Measurements from ENCODE around the gene ABCA2.

ABCA2 gene

DNA sequence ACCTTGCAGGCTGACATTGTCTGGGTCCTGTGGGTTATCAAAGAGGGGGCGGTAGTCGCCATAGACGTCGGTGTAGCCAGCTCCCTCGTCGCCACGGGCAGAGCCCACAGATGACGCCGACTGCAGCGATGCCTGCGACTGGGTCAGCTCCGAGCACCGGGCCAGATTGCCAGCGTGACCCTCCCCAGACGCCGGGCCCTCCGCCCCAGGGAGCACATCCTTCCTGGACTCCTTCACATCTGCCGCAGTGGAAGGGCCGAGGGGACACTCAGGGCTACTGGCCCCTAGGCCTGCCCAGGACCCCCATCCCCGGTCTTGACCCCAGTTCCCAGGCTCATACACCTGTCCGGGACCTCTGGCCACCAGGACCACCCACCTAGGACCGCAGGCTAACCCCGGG is 13.9 kb downstream of the ABCA2 start:
- TF ChIP-seq, protein P1, sequence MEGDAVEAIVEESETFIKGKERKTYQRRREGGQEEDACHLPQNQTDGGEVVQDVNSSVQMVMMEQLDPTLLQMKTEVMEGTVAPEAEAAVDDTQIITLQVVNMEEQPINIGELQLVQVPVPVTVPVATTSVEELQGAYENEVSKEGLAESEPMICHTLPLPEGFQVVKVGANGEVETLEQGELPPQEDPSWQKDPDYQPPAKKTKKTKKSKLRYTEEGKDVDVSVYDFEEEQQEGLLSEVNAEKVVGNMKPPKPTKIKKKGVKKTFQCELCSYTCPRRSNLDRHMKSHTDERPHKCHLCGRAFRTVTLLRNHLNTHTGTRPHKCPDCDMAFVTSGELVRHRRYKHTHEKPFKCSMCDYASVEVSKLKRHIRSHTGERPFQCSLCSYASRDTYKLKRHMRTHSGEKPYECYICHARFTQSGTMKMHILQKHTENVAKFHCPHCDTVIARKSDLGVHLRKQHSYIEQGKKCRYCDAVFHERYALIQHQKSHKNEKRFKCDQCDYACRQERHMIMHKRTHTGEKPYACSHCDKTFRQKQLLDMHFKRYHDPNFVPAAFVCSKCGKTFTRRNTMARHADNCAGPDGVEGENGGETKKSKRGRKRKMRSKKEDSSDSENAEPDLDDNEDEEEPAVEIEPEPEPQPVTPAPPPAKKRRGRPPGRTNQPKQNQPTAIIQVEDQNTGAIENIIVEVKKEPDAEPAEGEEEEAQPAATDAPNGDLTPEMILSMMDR (IDR thresholded peaks at IDR 0.05; ENCODE audit: insufficient read depth, low read length, poor library complexity, severe bottlenecking) = no peak
- Histone ChIP-seq H3K27me3 (replicated peaks; ENCODE audit: control insufficient read depth, insufficient read depth, low read length) (no peaks in the 10 kb centered on the region), H3K36me3 (ENCODE audit: control insufficient read depth, insufficient read depth, low read length) (no peaks in the 10 kb centered on the region), H3K4me3 (replicated peaks; ENCODE audit: low read depth, low read length) (no peak overlapping the region)
- DNase-seq (ENCODE audit: extremely low read depth, insufficient read length) = no peak

- TF ChIP-seq, protein P1 (IDR thresholded peaks at IDR 0.05; ENCODE audit: insufficient read depth, low read length, poor library complexity, severe bottlenecking) = no peak
- no peak for DNase-seq (ENCODE audit: extremely low read depth, insufficient read length)
- H3K27me3 ChIP-seq (replicated peaks; ENCODE audit: control insufficient read depth, insufficient read depth, low read length) = no peaks in the 10 kb centered on the region
- no peaks in the 10 kb centered on the region for H3K36me3 ChIP-seq (ENCODE audit: control insufficient read depth, insufficient read depth, low read length)
- no peak overlapping the region for H3K4me3 ChIP-seq (replicated peaks; ENCODE audit: low read depth, low read length)
Observed at GRCh38 chr9:137013571-137013940, 14.5 kb downstream of the ABCA2 start.

DNA sequence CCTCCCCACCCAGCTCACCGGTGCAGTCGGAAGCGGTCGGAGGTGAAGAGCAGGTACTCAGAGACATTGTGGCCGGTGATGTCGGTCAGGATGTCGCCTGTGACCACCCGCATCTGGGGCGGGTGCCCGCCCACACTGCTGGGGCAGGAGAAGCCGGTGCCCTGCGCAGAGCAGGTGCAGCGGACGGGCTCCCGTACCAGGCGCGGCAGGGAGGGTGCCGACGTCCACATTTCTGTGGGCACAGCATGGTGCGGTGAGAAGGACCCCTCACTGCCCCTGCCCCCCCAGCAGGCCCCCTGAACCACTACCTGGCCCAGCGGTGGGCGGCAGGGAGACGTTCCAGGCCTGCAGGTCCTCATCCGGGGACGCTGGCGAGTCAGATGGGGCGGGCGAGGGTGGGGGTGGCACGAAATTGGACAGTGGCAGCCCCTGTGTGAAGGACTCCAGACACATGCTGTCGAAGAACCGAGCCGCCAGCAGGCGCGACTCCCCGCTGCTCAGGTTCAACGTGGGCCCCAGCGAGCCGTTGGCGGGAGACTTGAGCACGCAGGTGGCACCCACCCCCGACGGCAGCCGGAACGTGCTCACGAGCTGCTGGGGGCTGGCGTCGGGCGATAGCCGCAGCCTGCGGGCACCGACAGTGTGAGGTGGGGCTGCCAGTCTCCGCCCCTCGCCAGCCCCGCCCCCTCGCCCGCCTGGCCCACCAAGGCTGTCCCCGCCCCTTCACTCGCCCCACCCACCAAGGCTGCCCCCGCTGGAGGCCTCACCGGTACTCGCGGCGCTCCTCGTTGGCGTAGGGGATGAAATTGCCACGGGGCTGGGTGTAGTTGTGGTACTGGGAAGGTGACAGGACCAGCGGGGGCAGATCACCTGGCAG is 15.1 kb downstream of the ABCA2 start:
- H3K4me3 ChIP-seq (replicated peaks; ENCODE audit: low read depth, low read length) = no peak overlapping the region
- H3K36me3 ChIP-seq (ENCODE audit: control insufficient read depth, insufficient read depth, low read length) = no peaks in the 10 kb centered on the region
- no peaks in the 10 kb centered on the region for H3K27me3 ChIP-seq (replicated peaks; ENCODE audit: control insufficient read depth, insufficient read depth, low read length)
- DNase-seq (ENCODE audit: extremely low read depth, insufficient read length) = no peak
- TF ChIP-seq, protein P1 (IDR thresholded peaks at IDR 0.05; ENCODE audit: insufficient read depth, low read length, poor library complexity, severe bottlenecking) = no peak

GRCh38 chr9:137011907-137012675 is 15.9 kb downstream of the ABCA2 start:
- DNase-seq (ENCODE audit: extremely low read depth, insufficient read length) = no peak
- no peaks in the 10 kb centered on the region for H3K36me3 ChIP-seq (ENCODE audit: control insufficient read depth, insufficient read depth, low read length)
- TF ChIP-seq, protein P1 (IDR thresholded peaks at IDR 0.05; ENCODE audit: insufficient read depth, low read length, poor library complexity, severe bottlenecking) = no peak
- no peak overlapping the region for H3K4me3 ChIP-seq (replicated peaks; ENCODE audit: low read depth, low read length)
- no peaks in the 10 kb centered on the region for H3K27me3 ChIP-seq (replicated peaks; ENCODE audit: control insufficient read depth, insufficient read depth, low read length)

DNA sequence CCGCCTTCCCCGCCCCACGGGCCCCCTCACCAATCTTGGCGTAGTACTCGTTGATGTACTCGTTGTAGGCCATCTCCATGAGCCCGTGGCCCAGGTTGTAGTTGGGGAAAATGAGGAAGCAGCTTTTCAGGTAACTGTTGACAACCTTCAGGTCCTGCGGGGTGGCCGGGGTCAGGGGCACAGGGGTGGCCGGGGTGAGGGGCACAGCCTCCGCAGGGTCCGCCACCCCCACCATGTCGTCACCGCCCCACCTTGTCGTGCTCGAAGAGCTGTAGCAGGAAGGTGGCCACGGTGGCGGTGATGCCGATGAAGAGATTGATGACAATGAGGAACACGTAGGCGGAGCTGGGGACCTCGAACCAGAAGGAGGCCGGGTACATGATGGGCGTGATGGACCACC is 16.9 kb downstream of the ABCA2 start:
- Histone ChIP-seq H3K27me3 (replicated peaks; ENCODE audit: control insufficient read depth, insufficient read depth, low read length) (no peaks in the 10 kb centered on the region), H3K4me3 (replicated peaks; ENCODE audit: low read depth, low read length) (no peak overlapping the region), H3K36me3 (ENCODE audit: control insufficient read depth, insufficient read depth, low read length) (no peaks in the 10 kb centered on the region)
- TF ChIP-seq, protein P1 (IDR thresholded peaks at IDR 0.05; ENCODE audit: insufficient read depth, low read length, poor library complexity, severe bottlenecking) = no peak
- DNase-seq (ENCODE audit: extremely low read depth, insufficient read length) = no peak

Data from GM06990 (cell line).